ENCODE data around the gene NEK10.

Gene NEK10

DNA sequence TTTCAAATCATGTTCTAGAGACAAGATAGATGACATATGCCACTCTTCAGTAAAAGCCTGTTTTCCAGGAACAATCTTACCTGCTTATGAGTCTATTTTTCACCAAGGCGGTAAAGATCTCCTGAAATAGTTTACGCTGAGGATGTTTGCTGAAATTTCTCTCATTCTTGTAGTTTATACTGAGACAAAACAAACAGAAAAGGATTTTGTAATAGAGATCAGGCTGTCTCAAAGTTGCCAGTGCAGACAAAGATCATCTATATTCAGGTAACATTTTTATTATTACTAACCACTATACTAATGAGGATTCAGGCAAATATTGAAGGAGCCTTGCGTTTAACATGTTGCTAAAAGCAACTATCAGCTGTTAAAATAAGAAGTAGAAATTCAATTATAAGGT, 25.0 kb downstream of the NEK10 start:
- Histone ChIP-seq H3K4me1 (ENCODE audit: low read depth, poor library complexity, severe bottlenecking) (no peaks in the 10 kb centered on the region), H3K27ac (no peak overlapping the region), H3K4me3 (IDR thresholded peaks at IDR 0.05; ENCODE audit: insufficient read depth, low read depth, low read length) (no peak overlapping the region), H3K27me3 (ENCODE audit: insufficient read depth, low read depth) (no peaks in the 10 kb centered on the region), H3K4me2 (no peak overlapping the region), H4K20me1 (ENCODE audit: insufficient read depth) (no peaks in the 10 kb centered on the region), H3K79me2 (ENCODE audit: insufficient read depth, low read depth) (no peaks in the 10 kb centered on the region), H3K36me3 (ENCODE audit: insufficient read depth) (no peaks in the 10 kb centered on the region), H3K9ac (no peak overlapping the region), H2AFZ (ENCODE audit: low read depth) (no peak overlapping the region)
- TF ChIP-seq, protein P1, sequence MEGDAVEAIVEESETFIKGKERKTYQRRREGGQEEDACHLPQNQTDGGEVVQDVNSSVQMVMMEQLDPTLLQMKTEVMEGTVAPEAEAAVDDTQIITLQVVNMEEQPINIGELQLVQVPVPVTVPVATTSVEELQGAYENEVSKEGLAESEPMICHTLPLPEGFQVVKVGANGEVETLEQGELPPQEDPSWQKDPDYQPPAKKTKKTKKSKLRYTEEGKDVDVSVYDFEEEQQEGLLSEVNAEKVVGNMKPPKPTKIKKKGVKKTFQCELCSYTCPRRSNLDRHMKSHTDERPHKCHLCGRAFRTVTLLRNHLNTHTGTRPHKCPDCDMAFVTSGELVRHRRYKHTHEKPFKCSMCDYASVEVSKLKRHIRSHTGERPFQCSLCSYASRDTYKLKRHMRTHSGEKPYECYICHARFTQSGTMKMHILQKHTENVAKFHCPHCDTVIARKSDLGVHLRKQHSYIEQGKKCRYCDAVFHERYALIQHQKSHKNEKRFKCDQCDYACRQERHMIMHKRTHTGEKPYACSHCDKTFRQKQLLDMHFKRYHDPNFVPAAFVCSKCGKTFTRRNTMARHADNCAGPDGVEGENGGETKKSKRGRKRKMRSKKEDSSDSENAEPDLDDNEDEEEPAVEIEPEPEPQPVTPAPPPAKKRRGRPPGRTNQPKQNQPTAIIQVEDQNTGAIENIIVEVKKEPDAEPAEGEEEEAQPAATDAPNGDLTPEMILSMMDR (conservative IDR thresholded peaks at IDR 0.05; ENCODE audit: low read depth, low read length) = no peak

- no peak overlapping the region for H3K4me2 ChIP-seq
- H2AFZ ChIP-seq (ENCODE audit: low read depth) = no peak overlapping the region
- no peaks in the 10 kb centered on the region for H3K27me3 ChIP-seq (ENCODE audit: insufficient read depth, low read depth)
- no peaks in the 10 kb centered on the region for H3K79me2 ChIP-seq (ENCODE audit: insufficient read depth, low read depth)
- H3K36me3 ChIP-seq (ENCODE audit: insufficient read depth) = no peaks in the 10 kb centered on the region
- no peak overlapping the region for H3K9ac ChIP-seq
- H3K27ac ChIP-seq = no peak overlapping the region
- TF ChIP-seq, protein P1 (conservative IDR thresholded peaks at IDR 0.05; ENCODE audit: low read depth, low read length) = no peak
- H3K4me1 ChIP-seq (ENCODE audit: low read depth, poor library complexity, severe bottlenecking) = no peaks in the 10 kb centered on the region
- no peaks in the 10 kb centered on the region for H4K20me1 ChIP-seq (ENCODE audit: insufficient read depth)
- H3K4me3 ChIP-seq (IDR thresholded peaks at IDR 0.05; ENCODE audit: insufficient read depth, low read depth, low read length) = no peak overlapping the region
These were observed 26.9 kb downstream of the NEK10 start for GRCh38 chr3:27342267-27342666.

DNA sequence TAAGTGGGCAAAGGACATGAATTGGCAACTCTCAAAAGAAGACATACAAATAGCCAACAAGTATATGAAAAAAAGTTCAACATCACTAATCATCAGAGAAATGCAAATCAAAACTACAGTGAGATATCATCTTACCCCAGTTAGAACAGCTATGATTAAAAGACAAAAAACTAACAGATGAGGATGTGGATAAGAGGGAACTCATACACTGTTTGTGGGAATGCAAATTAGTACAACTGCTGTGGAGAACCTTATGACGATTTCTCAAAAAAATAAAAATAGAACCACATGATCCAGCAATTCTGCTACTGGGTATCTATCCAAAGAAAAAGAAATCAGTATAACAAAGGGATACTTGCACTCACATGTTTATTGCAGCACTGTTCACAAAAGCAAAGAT, 28.6 kb downstream of the NEK10 start:
- no peaks in the 10 kb centered on the region for H3K27me3 ChIP-seq (ENCODE audit: insufficient read depth, low read depth)
- H3K4me2 ChIP-seq = no peak overlapping the region
- H3K4me3 ChIP-seq (IDR thresholded peaks at IDR 0.05; ENCODE audit: insufficient read depth, low read depth, low read length) = no peak overlapping the region
- H3K9ac ChIP-seq = no peak overlapping the region
- no peaks in the 10 kb centered on the region for H4K20me1 ChIP-seq (ENCODE audit: insufficient read depth)
- H3K79me2 ChIP-seq (ENCODE audit: insufficient read depth, low read depth) = no peaks in the 10 kb centered on the region
- TF ChIP-seq, protein P1 (conservative IDR thresholded peaks at IDR 0.05; ENCODE audit: low read depth, low read length) = no peak
- H2AFZ ChIP-seq (ENCODE audit: low read depth) = no peak overlapping the region
- H3K4me1 ChIP-seq (ENCODE audit: low read depth, poor library complexity, severe bottlenecking) = no peaks in the 10 kb centered on the region
- H3K27ac ChIP-seq = no peak overlapping the region
- H3K36me3 ChIP-seq (ENCODE audit: insufficient read depth) = no peaks in the 10 kb centered on the region

GRCh38 chr3:27335571-27335970, 33.6 kb downstream of the NEK10 start:
- Histone ChIP-seq H3K4me2 (no peak overlapping the region), H3K79me2 (ENCODE audit: insufficient read depth, low read depth) (no peaks in the 10 kb centered on the region)

More at GRCh38 chr3:27335571-27335970, 33.6 kb downstream of the NEK10 start:
- Histone ChIP-seq H3K36me3 (ENCODE audit: insufficient read depth) (no peaks in the 10 kb centered on the region), H3K27ac (no peak overlapping the region), H4K20me1 (ENCODE audit: insufficient read depth) (no peaks in the 10 kb centered on the region), H3K9ac (no peak overlapping the region), H3K4me1 (ENCODE audit: low read depth, poor library complexity, severe bottlenecking) (no peaks in the 10 kb centered on the region), H3K4me3 (IDR thresholded peaks at IDR 0.05; ENCODE audit: insufficient read depth, low read depth, low read length) (no peak overlapping the region), H3K27me3 (ENCODE audit: insufficient read depth, low read depth) (no peaks in the 10 kb centered on the region), H2AFZ (ENCODE audit: low read depth) (no peak overlapping the region)
- TF ChIP-seq, protein P1 (conservative IDR thresholded peaks at IDR 0.05; ENCODE audit: low read depth, low read length) = no peak
